Stimulated activated CD8-positive, alpha-beta memory T cell treated with anti-CD3 and anti-CD28 coated beads, Interleukin-7, amount 100 ng/mL, for 24 hours (primary cell): ENCODE measurements around the gene BCL2L11.

Experiments
- DNase-seq: peaks from one replicate; pipeline ENCODE4 v3.0.0-alpha.2; 2020; ENCODE audit warnings: low read depth

The BCL2L11 gene

GRCh38 chr2:111143107-111143842 lies 22.6 kb downstream of the BCL2L11 start:
- no peak for DNase-seq

GRCh38 chr2:111143843-111144198 lies 23.1 kb downstream of the BCL2L11 start:
- no peak for DNase-seq

GRCh38 chr2:111145103-111145760 lies 24.5 kb downstream of the BCL2L11 start:
- DNase-seq, result no peak

GRCh38 chr2:111145951-111146350 lies 25.2 kb downstream of the BCL2L11 start:
- no peak for DNase-seq

- DNase-seq, result no peak
These were observed 27.6 kb downstream of the BCL2L11 start for GRCh38 chr2:111148225-111148873.

GRCh38 chr2:111148925-111149324 lies 28.2 kb downstream of the BCL2L11 start:
- DNase-seq, result no peak

GRCh38 chr2:111149882-111150455 lies 29.3 kb downstream of the BCL2L11 start:
- no peak for DNase-seq

- no peak for DNase-seq
These were observed 34.0 kb downstream of the BCL2L11 start for GRCh38 chr2:111154758-111155157.

- DNase-seq, result no peak
These were observed 34.9 kb downstream of the BCL2L11 start for GRCh38 chr2:111155610-111156009.

GRCh38 chr2:111156529-111156928 lies 35.8 kb downstream of the BCL2L11 start:
- DNase-seq, result no peak

GRCh38 chr2:111157071-111157661 lies 36.5 kb downstream of the BCL2L11 start:
- DNase-seq, result no peak

GRCh38 chr2:111157798-111158197 lies 37.1 kb downstream of the BCL2L11 start:
- no peak for DNase-seq

GRCh38 chr2:111159641-111160040 lies 38.9 kb downstream of the BCL2L11 start:
- no peak for DNase-seq

- no peak for DNase-seq
These were observed 40.0 kb downstream of the BCL2L11 start for GRCh38 chr2:111160758-111161157.

GRCh38 chr2:111161971-111162370 lies 41.3 kb downstream of the BCL2L11 start:
- DNase-seq, result no peak

- no peak for DNase-seq
These were observed 42.1 kb downstream of the BCL2L11 start for GRCh38 chr2:111162718-111163331.

- DNase-seq, result no peak
These were observed 43.4 kb downstream of the BCL2L11 start for GRCh38 chr2:111164078-111164477.

GRCh38 chr2:111165084-111165483 lies 44.4 kb downstream of the BCL2L11 start:
- DNase-seq, result no peak

GRCh38 chr2:111166115-111166514 lies 45.4 kb downstream of the BCL2L11 start:
- DNase-seq, result no peak

- no peak for DNase-seq
These were observed 46.6 kb downstream of the BCL2L11 start for GRCh38 chr2:111167076-111167862.

- DNase-seq, result no peak
These were observed 47.1 kb downstream of the BCL2L11 start for GRCh38 chr2:111167863-111168162.
